Stimulated activated CD8-positive, alpha-beta memory T cell treated with anti-CD3 and anti-CD28 coated beads, Interleukin-2, amount 100 ng/mL, for 1 hour (primary cell): Measurements from ENCODE around the gene FRAS1.

Source experiments
- DNase-seq, 2 donors: peaks; one replicate each; pipeline ENCODE4 v3.0.0-alpha.2; 2020; ENCODE audit warnings: low read depth in 2 of 2

Gene FRAS1

GRCh38 chr4:78510108-78510507 is 453.0 kb downstream of the FRAS1 start:
- DNase-seq, result no peak

GRCh38 chr4:78510681-78511080 is 453.6 kb downstream of the FRAS1 start:
- no peak for DNase-seq

- DNase-seq, result no peak
Measured at GRCh38 chr4:78512357-78512920, 455.3 kb downstream of the FRAS1 start.

GRCh38 chr4:78513411-78513975 is 456.4 kb downstream of the FRAS1 start:
- no peak for DNase-seq

GRCh38 chr4:78517050-78517652 is 460.0 kb downstream of the FRAS1 start:
- no peak for DNase-seq

GRCh38 chr4:78518561-78518960 is 461.4 kb downstream of the FRAS1 start:
- no peak for DNase-seq

GRCh38 chr4:78519962-78520361 is 462.8 kb downstream of the FRAS1 start:
- no peak for DNase-seq

- no peak for DNase-seq
Measured at GRCh38 chr4:78520808-78521226, 463.7 kb downstream of the FRAS1 start.

GRCh38 chr4:78524009-78524408 is 466.9 kb downstream of the FRAS1 start:
- DNase-seq, result no peak

GRCh38 chr4:78525559-78525958 is 468.4 kb downstream of the FRAS1 start:
- no peak for DNase-seq

GRCh38 chr4:78527103-78527502 is 470.0 kb downstream of the FRAS1 start:
- DNase-seq, result no peak

GRCh38 chr4:78527555-78527954 is 470.4 kb downstream of the FRAS1 start:
- no peak for DNase-seq

GRCh38 chr4:78528327-78528726 is 471.2 kb downstream of the FRAS1 start:
- no peak for DNase-seq

GRCh38 chr4:78529569-78530209 is 472.6 kb downstream of the FRAS1 start:
- DNase-seq, result no peak

- DNase-seq, result no peak
Measured at GRCh38 chr4:78532046-78532445, 474.9 kb downstream of the FRAS1 start.

- no peak for DNase-seq
Measured at GRCh38 chr4:78533854-78534253, 476.7 kb downstream of the FRAS1 start.

GRCh38 chr4:78534286-78534955 is 477.3 kb downstream of the FRAS1 start:
- DNase-seq, result no peak

GRCh38 chr4:78542373-78542772 is 485.2 kb downstream of the FRAS1 start:
- no peak for DNase-seq

GRCh38 chr4:78543424-78544125 is 486.5 kb downstream of the FRAS1 start:
- no peak for DNase-seq

GRCh38 chr4:78544678-78545077 is 487.6 kb downstream of the FRAS1 start:
- no peak for DNase-seq

- DNase-seq, result no peak
Measured at GRCh38 chr4:78545275-78546246, 488.4 kb downstream of the FRAS1 start.
